NB4 (cell line): ENCODE results near the gene CSNK2A3.

Experiments used
- DNase-seq: peaks from one replicate; pipeline ENCODE4 v3.0.0; 2010; ENCODE audit warnings: low read depth
- H3K4me3 ChIP-seq: one replicate; pipeline ENCODE4 v1.5.1; 2011; ENCODE audit warnings: mild to moderate bottlenecking, low read depth, low read length, moderate library complexity
- CTCF ChIP-seq: IDR thresholded peaks from one replicate; pipeline ENCODE4 v1.5.1; 2012; ENCODE audit warnings: low read depth, low read length
- MAX ChIP-seq: IDR thresholded peaks from 2 replicates; pipeline ENCODE4 v1.6.1; 2011; ENCODE audit warnings: low read depth, low read length
- MYC ChIP-seq: IDR thresholded peaks from 2 replicates; pipeline ENCODE4 v1.6.1; 2011; ENCODE audit warnings: low read depth, low read length
- POLR2A ChIP-seq: IDR thresholded peaks from 2 replicates; pipeline ENCODE4 v1.6.1; 2011; ENCODE audit warnings: mild to moderate bottlenecking; ENCODE audit not compliant: insufficient read length; ENCODE audit errors: extremely low read depth

Gene CSNK2A3

GRCh38 chr11:11390068-11390771 is 37.2 kb upstream of the CSNK2A3 start:
- H3K4me3 ChIP-seq, result no peak overlapping the region
- TF ChIP-seq MAX (no peak), CTCF (no peak), MYC (no peak), POLR2A (no peak)
- no peak for DNase-seq

GRCh38 chr11:11389238-11389637 is 36.2 kb upstream of the CSNK2A3 start:
- no peak for DNase-seq
- TF ChIP-seq MAX (no peak), MYC (no peak), CTCF (no peak)
- no peak overlapping the region for H3K4me3 ChIP-seq

GRCh38 chr11:11387622-11388305 is 34.7 kb upstream of the CSNK2A3 start:
- DNase-seq, result no peak
- no peak overlapping the region for H3K4me3 ChIP-seq
- TF ChIP-seq CTCF (no peak), MYC (no peak), MAX (no peak), POLR2A (no peak)

GRCh38 chr11:11387207-11387606 is 34.2 kb upstream of the CSNK2A3 start:
- DNase-seq, result no peak
- H3K4me3 ChIP-seq, result no peak overlapping the region
- TF ChIP-seq POLR2A (no peak), MAX (no peak), MYC (no peak), CTCF (no peak)

GRCh38 chr11:11384829-11385228 is 31.8 kb upstream of the CSNK2A3 start:
- DNase-seq, result no peak
- TF ChIP-seq MAX (no peak), CTCF (no peak), POLR2A (no peak), MYC (no peak)
- no peak overlapping the region for H3K4me3 ChIP-seq
